ENCODE measurements around the gene MRPL33. TPM values are rescaled to one million over a fixed set of nuclear protein-coding genes. Genes with fewer than 3 reads are reported as not detected.

Gene MRPL33
- total and polyA plus RNA-seq, 2 experiments from 2014 or later = 80.5 to 310 TPM

GRCh38 chr2:27772804-27773203, 1.3 kb downstream of the MRPL33 start (continued):
- no peak for TF ChIP-seq ZNF462 (CRISPR knock-in tag; IDR thresholded peaks at IDR 0.05)
- no peak for TF ChIP-seq REST (IDR thresholded peaks at IDR 0.05; ENCODE audit: unreplicated experiment)
- TF ChIP-seq ETS1 (IDR thresholded peaks at IDR 0.05) = no peak
- TF ChIP-seq EZH2 (IDR thresholded peaks at IDR 0.05; ENCODE audit: low read depth, unreplicated experiment) = no peak
- TF ChIP-seq ZNF331 (CRISPR knock-in tag; IDR thresholded peaks at IDR 0.05; ENCODE audit: low read depth) = no peak
- no peak for TF ChIP-seq EZH2phosphoT487 (IDR thresholded peaks at IDR 0.05; ENCODE audit: unreplicated experiment)
- TF ChIP-seq NANOG (IDR thresholded peaks at IDR 0.05; ENCODE audit: borderline replicate concordance) = no peak
- TF ChIP-seq ZNF114 (CRISPR knock-in tag; IDR thresholded peaks at IDR 0.05) = no peak
